K562 (cell line): ENCODE data around the gene PUS3. TPM values are rescaled to one million over a fixed set of nuclear protein-coding genes. Genes with fewer than 3 reads are reported as not detected.

ENCODE experiments used
- ATAC-seq: fragments of 200-7000 bp; cut with Tn5 transposase; 3 replicates; pipeline ENCODE4 v1.9.1; 2020; ENCODE audit warnings: moderate library complexity
- BruUV-seq: library from RNA; stranded (reverse); fragments of 400-500 nt; replicated peaks from 2 replicates; lab custom pipeline; 2021; lab: Mats Ljungman, UMichigan
- CTCF ChIA-PET: fragments of 300-600 bp; formaldehyde crosslinking; extraction: SDS; loops from one replicate; lab custom pipeline; 2021; ENCODE audit warnings: low intra/inter-chr PET ratio; lab: Yijun Ruan, JAX
- POLR2A ChIA-PET: fragments of 300-600, 350-650 bp; sonication (Branson Sonifier 250); formaldehyde crosslinking; extraction: SDS; loops from one replicate; lab custom pipeline; 2021; ENCODE audit warnings: antibody characterized with exemption, inconsistent platforms; lab: Yijun Ruan, JAX
- DNase-seq, 4 experiments: peaks; one replicate each; pipeline versions ENCODE4 v3.0.0 to v3.0.0-alpha.2; 2011 to 2018; ENCODE audit warnings: low spot score in 3 of 4, mixed read lengths in 3 of 4; ENCODE audit errors: extremely low read depth in 1 of 4
- FAIRE-seq: peaks from 2 replicates; lab custom pipeline; 2011; peaks lifted over from hg19 to GRCh38; lab: Jason Lieb, UNC
- H2AFZ ChIP-seq: 2 replicates; pipeline ENCODE4 v1.6.0; 2011; ENCODE audit warnings: low read depth, low read length, control low read depth, inconsistent platforms
- H3K27ac ChIP-seq: fragments of 200-600 bp; 3 replicates; pipeline ENCODE4 v1.8.0; 2011; ENCODE audit warnings: low read depth, mild to moderate bottlenecking, control low read depth, inconsistent platforms, low read length, moderate library complexity, mixed read lengths; ENCODE audit errors: extremely low read depth
- H3K27me3 ChIP-seq, 2 experiments: fragments of 300-600 bp in 1 of 2; 2 replicates in 1 of 2; 3 replicates in 1 of 2; pipeline versions ENCODE4 v1.6.0 to v1.8.0; 2011; ENCODE audit warnings: inconsistent platforms in 2 of 2, low read length in 2 of 2, mild to moderate bottlenecking in 1 of 2, mixed read lengths in 1 of 2, moderate library complexity in 1 of 2; ENCODE audit not compliant: control insufficient read depth in 2 of 2, insufficient read depth in 2 of 2
- H3K36me3 ChIP-seq: fragments of 300-600 bp; 3 replicates; pipeline ENCODE4 v1.8.0; 2011; ENCODE audit warnings: mild to moderate bottlenecking, low read length, inconsistent platforms; ENCODE audit not compliant: control insufficient read depth, insufficient read depth
- H3K4me1 ChIP-seq, 2 experiments: fragments of 200-600 bp in 1 of 2; replicated peaks in 1 of 2; 2 replicates in 1 of 2; 3 replicates in 1 of 2; pipeline versions ENCODE4 v1.5.1 to v1.8.0; 2011; ENCODE audit warnings: inconsistent platforms in 2 of 2, low read length in 2 of 2, mild to moderate bottlenecking in 1 of 2, mixed read lengths in 1 of 2, moderate library complexity in 1 of 2; ENCODE audit not compliant: control insufficient read depth in 2 of 2, insufficient read depth in 2 of 2
- H3K4me2 ChIP-seq: 2 replicates; pipeline ENCODE4 v1.6.1; 2011; ENCODE audit warnings: low read length, control low read depth, inconsistent platforms, mixed read lengths; ENCODE audit not compliant: insufficient read depth
- H3K4me3 ChIP-seq: fragments of 200-600 bp; sonication (generic), shearing (Covaris generic); 2 replicates; pipeline ENCODE4 v1.5.1; 2016; ENCODE audit warnings: control low read depth, inconsistent platforms
- H3K79me2 ChIP-seq: fragments of 200-600 bp; 3 replicates; pipeline ENCODE4 v1.8.0; 2011; ENCODE audit warnings: low read length, inconsistent platforms; ENCODE audit not compliant: control insufficient read depth, insufficient read depth
- H3K9ac ChIP-seq, 2 experiments: 2 replicates each; pipeline versions ENCODE4 v1.6.0 to v1.6.1; 2011; ENCODE audit warnings: low read depth in 2 of 2, low read length in 2 of 2, control low read depth in 1 of 2, inconsistent platforms in 1 of 2, mild to moderate bottlenecking in 1 of 2, mixed read lengths in 1 of 2; ENCODE audit not compliant: insufficient read depth in 1 of 2
- H3K9me1 ChIP-seq: one replicate; pipeline ENCODE4 v1.6.0; 2011; ENCODE audit warnings: inconsistent platforms, mild to moderate bottlenecking, low read length, moderate library complexity; ENCODE audit not compliant: control insufficient read depth, insufficient read depth
- H3K9me3 ChIP-seq: replicated peaks from 2 replicates; pipeline ENCODE4 v1.5.1; 2011; ENCODE audit warnings: low read depth, low read length, inconsistent platforms; ENCODE audit not compliant: control insufficient read depth, insufficient read depth
- H4K20me1 ChIP-seq: replicated peaks from 2 replicates; pipeline ENCODE4 v1.6.1; 2011; ENCODE audit warnings: low read length, inconsistent platforms, mixed read lengths; ENCODE audit not compliant: control insufficient read depth, insufficient read depth
- FOXM1 ChIP-seq, 2 experiments: fragments of 450-650 bp in 1 of 2; sonication (generic) in 1 of 2; formaldehyde crosslinking in 1 of 2; IDR thresholded peaks; 2 replicates each; pipeline versions ENCODE4 v1.6.1 to v1.9.0; 2017 to 2022; ENCODE audit warnings: low read depth in 2 of 2, mild to moderate bottlenecking in 2 of 2, missing genetic modification reagents in 1 of 2, moderate library complexity in 1 of 2
- GABPA ChIP-seq: fragments of 200-800 bp; sonication (Bioruptor generic); conservative IDR thresholded peaks from 2 replicates; pipeline ENCODE4 v1.6.1; 2016; ENCODE audit warnings: low read depth, missing genetic modification characterization, missing compliant biosample characterization
- HDAC2 ChIP-seq: fragments of 450-650 bp; IDR thresholded peaks from 2 replicates; pipeline ENCODE4 v1.6.1; 2016; ENCODE audit warnings: mild to moderate bottlenecking
- HES1 ChIP-seq: fragments of 450-650 bp; IDR thresholded peaks from 2 replicates; pipeline ENCODE4 v1.6.1; 2016; ENCODE audit warnings: low read depth, mild to moderate bottlenecking, moderate library complexity
- HNRNPH1 ChIP-seq: fragments of 200-400 bp; formaldehyde crosslinking; optimal IDR thresholded peaks from 2 replicates; pipeline ENCODE3; 2017; ENCODE audit warnings: low read depth, mild to moderate bottlenecking, low read length, moderate library complexity
- HNRNPK ChIP-seq: fragments of 200-400 bp; formaldehyde crosslinking; IDR thresholded peaks from one replicate; pipeline ENCODE4 v1.6.1; 2018; ENCODE audit warnings: mild to moderate bottlenecking, low read depth, low read length; ENCODE audit not compliant: poor library complexity, severe bottlenecking
- NCOA6 ChIP-seq: fragments of 450-650 bp; IDR thresholded peaks from 2 replicates; pipeline ENCODE4 v1.6.1; 2017; ENCODE audit warnings: mild to moderate bottlenecking
- NUFIP1 ChIP-seq: fragments of 450-650 bp; IDR thresholded peaks from 2 replicates; pipeline ENCODE4 v1.6.1; 2018; ENCODE audit not compliant: partially characterized antibody
- PPARD ChIP-seq: fragments of 250-450 bp; sonication (Bioruptor Pico); IDR thresholded peaks from 2 replicates; pipeline ENCODE4 v1.8.0; 2022; ENCODE audit warnings: inconsistent platforms, mild to moderate bottlenecking, moderate library complexity
- RERE ChIP-seq: sonication (generic); formaldehyde crosslinking; IDR thresholded peaks from 2 replicates; pipeline ENCODE4 v1.8.0; 2023; ENCODE audit warnings: missing genetic modification reagents, mild to moderate bottlenecking, borderline replicate concordance
- SLC30A9 ChIP-seq: fragments of 250-450 bp; sonication (Bioruptor Pico); IDR thresholded peaks from 2 replicates; pipeline ENCODE4 v1.8.0; 2022; ENCODE audit warnings: mild to moderate bottlenecking, moderate library complexity
- ZBTB34 ChIP-seq: fragments of 250-450 bp; sonication (Bioruptor Pico); IDR thresholded peaks from 2 replicates; pipeline ENCODE4 v1.8.0; 2021; ENCODE audit warnings: mild to moderate bottlenecking, moderate library complexity
- ZNF165 ChIP-seq: fragments of 250-450 bp; sonication (Bioruptor Pico); IDR thresholded peaks from 2 replicates; pipeline ENCODE4 v1.4.0; 2020; ENCODE audit warnings: borderline replicate concordance
- ZNF311 ChIP-seq: fragments of 250-450 bp; sonication (Bioruptor Pico); IDR thresholded peaks from 2 replicates; pipeline ENCODE4 v1.4.0; 2020; ENCODE audit warnings: mild to moderate bottlenecking, moderate library complexity
- ZNF561 ChIP-seq: fragments of 450-650 bp; formaldehyde crosslinking; conservative IDR thresholded peaks from 2 replicates; pipeline ENCODE4 v1.4.0; 2020; ENCODE audit warnings: mild to moderate bottlenecking, moderate library complexity
- WGBS: fragments of 100-300 bp; shearing (Covaris generic); methylation state at CpG from one replicate; pipeline ENCODE4 v1.1.6; 2016; ENCODE audit warnings: low coverage, mixed read lengths; ENCODE audit not compliant: insufficient coverage; ENCODE audit errors: missing lambda C conversion rate; 5-methylcytosine and 5-hydroxymethylcytosine counted together
- in situ Hi-C: fragments of 300-500 bp; cut with MboI; formaldehyde crosslinking; loops from 4 replicates; pipeline ENCODE4 v1.15.0; 2018; ENCODE audit warnings: inconsistent platforms, mixed read lengths
- intact Hi-C: fragments of 100-400 bp; cut with micrococcal nuclease; formaldehyde crosslinking; loops from 2 replicates; pipeline ENCODE4 v1.14.2; 2022
- polyA plus RNA-seq, 8 experiments: library from polyadenylated mRNA; depleted of rRNA in 4 of 8; stranded (reverse) in 5 of 8; unstranded in 3 of 8; fragments of >200 nt; fragmentation: Nextera tagmentation in 2 of 8; fragmentation: Illumina TruSeq in 1 of 8; extraction: Ambion mirVana in 2 of 8; extraction: Trizol in 1 of 8; gene quantifications; 2 replicates each; pipeline versions ENCODE4 v1.2.1 to v1.2.3, GENCODE V29; 2011 to 2014; ENCODE audit warnings: inconsistent platforms in 1 of 8, missing spikeins in 1 of 8
- total RNA-seq, 7 experiments: library from RNA; depleted of rRNA in 6 of 7; stranded (reverse); fragments of >200 nt in 6 of 7; fragmentation: Illumina TruSeq in 2 of 7; extraction: Trizol in 2 of 7; gene quantifications; 2 replicates each; pipeline versions ENCODE4 v1.2.1 to v1.2.3, GENCODE V29; 2011 to 2021; ENCODE audit warnings: low replicate concordance in 1 of 7

The PUS3 gene
- total and polyA plus RNA-seq, 9 of the 15 experiments (the other 6 are each of a cell fraction or from before 2014, with no cell fraction given), result 16.5 to 49.2 (median 35.9) TPM

- ATAC-seq (no peak; the same call in 2 of the 3 replicates), DNase-seq (no peak), FAIRE-seq (no peak)
- Histone ChIP-seq H3K79me2 (no peaks in the 10 kb centered on the region), H3K9me3 (no peaks in the 10 kb centered on the region), H3K27ac (no peak overlapping the region), H4K20me1 (no peaks in the 10 kb centered on the region; the same call in 1 of the 2 replicates), H3K9ac (no peak overlapping the region), H3K4me1 (no peaks in the 10 kb centered on the region), H3K27me3 (peaks cover 32 to 64% of the 10 kb centered on the region in 2 experiments; a peak in 4 of 5 replicates), H3K4me3 (no peak overlapping the region), H3K9me1 (no peaks in the 10 kb centered on the region), H3K4me2 (no peak overlapping the region), H3K36me3 (no peaks in the 10 kb centered on the region), H2AFZ (no peak overlapping the region)
- in situ Hi-C loops (loop anchor here (5.0 kb wide), 1 partner anchor 273 kb away; no protein-coding TSS in a partner anchor), intact Hi-C loops (loop anchor here (5.0 to 10.0 kb wide), 2 partner anchors 130 to 383 kb away; no protein-coding TSS in a partner anchor)
- CTCF ChIA-PET, result interaction anchor here (3.0 kb wide), 1 partner anchor 269 kb away, joined by 36 read pairs; no protein-coding TSS in a partner anchor
- POLR2A ChIA-PET, result no interaction called here
- 2% methylated on average over 9 of the region's 9 CpGs for WGBS
- no TSS peak for BruUV-seq
- TF ChIP-seq HES1 (no peak), HNRNPK (no peak), NCOA6 (no peak), ZNF561 (CRISPR knock-in tag) (no peak), ZNF311 (CRISPR knock-in tag) (no peak), HNRNPH1 (no peak), SLC30A9 (CRISPR knock-in tag) (no peak), RERE (CRISPR knock-in tag) (no peak), ZBTB34 (CRISPR knock-in tag) (no peak), HDAC2 (no peak), NUFIP1 (no peak), GABPA (tag) (no peak), PPARD (CRISPR knock-in tag) (no peak), FOXM1 (IDR thresholded peaks at IDR 0.05; ENCODE audit: low read depth) (no peak), FOXM1 (CRISPR knock-in tag; IDR thresholded peaks at IDR 0.05; ENCODE audit: low read depth) (no peak), ZNF165 (CRISPR knock-in tag) (no peak)
Measured at GRCh38 chr11:125924384-125925007, 21.5 kb upstream of the PUS3 start.
